ELR (cell line): ENCODE data around the gene KCNV2.
"Not testable (repeated sequence)": the region's sequence is repeated elsewhere in the genome, so short reads cannot be mapped to it uniquely, and the experiment has no call there.

ENCODE experiments used
- DNase-seq: peaks from one replicate; pipeline ENCODE4 v3.0.0-alpha.2; 2015; ENCODE audit warnings: low read depth

KCNV2 gene

DNA sequence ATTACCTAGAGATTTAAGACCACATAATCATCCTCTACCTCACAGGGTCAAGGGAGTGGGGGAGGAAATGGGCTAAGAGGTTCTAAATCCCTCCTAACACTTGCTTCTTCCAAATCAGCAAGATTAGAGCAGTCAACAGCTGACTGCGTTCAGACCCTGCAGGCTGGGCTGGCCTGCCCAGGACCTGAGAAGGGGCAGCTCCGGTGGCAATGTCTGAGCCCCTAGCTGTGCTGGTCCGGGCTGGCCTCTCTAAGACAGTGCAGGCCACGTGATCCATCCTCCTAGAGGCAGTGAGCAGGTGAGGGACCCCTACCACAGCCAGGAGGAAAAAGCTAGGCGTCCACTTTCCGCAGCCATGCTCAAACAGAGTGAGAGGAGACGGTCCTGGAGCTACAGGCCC, at the start of gene KCNV2:
Gene KCNV2 (plus strand): TSS at position 126 of the 400 bp plus-strand sequence. CDS start 230 bp downstream, at position 356.
- no peak for DNase-seq

DNA sequence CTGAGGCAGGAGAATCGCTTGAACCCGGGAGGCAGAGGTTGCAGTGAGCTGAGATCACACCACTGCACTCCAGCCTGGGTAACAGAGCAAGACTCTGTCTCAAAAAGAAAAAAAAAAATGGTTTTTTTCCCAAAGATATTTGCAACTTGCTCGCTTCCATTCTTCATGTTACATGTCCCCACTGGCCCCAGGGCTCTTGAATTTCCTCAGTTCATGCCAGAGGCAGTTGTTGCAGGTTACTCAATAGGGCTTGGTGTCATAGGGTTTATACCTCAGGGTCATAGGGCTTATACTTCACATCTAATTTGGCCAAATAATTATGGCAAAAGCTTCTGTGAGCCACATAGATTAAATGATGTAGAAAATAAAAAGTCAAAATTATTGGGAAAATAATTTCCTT, 44.1 kb upstream of the KCNV2 start:
- DNase-seq: no peak

GRCh38 chr9:2674141-2674824, 43.0 kb upstream of the KCNV2 start:
- DNase-seq: no peak

- no peak for DNase-seq
Observed at GRCh38 chr9:2675834-2676233, 41.5 kb upstream of the KCNV2 start.

- no peak for DNase-seq
Observed at GRCh38 chr9:2676466-2676865, 40.8 kb upstream of the KCNV2 start.

DNA sequence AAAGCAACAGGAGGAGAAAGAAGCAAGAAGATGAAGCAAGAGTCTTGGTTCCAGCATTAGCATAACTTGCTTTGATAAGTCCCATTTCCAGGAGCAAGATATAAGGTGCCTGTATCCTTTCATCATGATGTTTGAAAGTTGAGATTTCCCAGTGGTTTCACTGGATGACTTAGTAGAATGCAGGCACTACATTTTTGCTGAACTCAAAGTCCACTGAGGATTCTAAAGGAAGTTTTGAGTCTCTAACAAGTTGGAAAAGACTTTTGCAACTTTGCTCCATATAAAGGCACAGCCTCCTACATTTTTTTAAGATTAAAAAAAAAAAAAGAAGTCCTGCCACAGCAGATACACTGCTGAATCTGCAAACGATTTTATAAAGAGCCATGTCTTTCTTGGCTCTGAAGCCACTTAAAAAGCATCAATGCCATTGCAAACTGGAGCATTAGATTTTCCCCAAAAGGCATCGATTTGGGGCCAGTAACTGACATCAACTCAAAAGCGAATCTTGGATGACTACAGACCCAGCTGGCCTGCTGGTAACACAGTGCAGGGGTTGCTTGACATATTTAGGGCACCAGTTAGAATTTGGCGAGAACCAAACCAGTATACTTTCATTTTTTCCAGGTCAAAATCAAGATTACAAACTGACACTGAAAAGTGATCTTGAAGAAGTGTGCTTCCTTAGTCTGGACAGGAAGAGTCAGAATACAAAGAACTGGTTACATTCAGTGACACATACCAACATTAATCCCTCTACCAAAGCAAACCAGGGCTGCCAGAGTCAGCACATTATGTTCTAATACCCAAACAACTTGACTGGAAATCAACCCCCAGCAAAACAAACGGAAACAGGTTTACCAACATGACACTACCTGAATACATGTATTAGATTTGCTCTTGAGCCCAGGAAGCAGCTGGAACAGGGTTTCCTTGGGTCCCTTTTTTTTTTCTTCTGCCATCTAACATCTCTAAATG, 39.1 kb upstream of the KCNV2 start:
- DNase-seq: no peak

- DNase-seq: no peak
Observed at GRCh38 chr9:2679011-2679410, 38.3 kb upstream of the KCNV2 start.

- DNase-seq: no peak
Observed at GRCh38 chr9:2681981-2682380, 35.3 kb upstream of the KCNV2 start.

DNA sequence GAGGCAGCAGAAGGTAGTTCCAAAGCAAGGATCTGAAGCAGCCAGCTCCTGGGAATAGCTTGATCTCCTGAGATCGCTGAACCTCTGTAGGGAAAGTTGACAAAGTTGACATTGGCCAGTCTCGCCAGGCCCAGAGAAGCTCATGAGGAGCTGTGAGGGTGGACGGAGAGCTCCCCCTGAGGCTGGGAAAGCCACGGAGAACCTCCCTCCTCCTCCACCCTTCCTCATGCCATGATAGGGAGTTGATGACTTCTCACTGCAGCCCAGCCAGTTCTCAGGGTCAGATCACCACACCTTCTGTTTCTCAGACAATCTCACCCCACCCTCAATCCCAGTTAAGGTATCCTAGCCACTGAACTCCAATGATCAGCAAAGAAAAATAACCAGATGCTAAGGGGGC, 30.4 kb upstream of the KCNV2 start:
- no peak for DNase-seq

DNA sequence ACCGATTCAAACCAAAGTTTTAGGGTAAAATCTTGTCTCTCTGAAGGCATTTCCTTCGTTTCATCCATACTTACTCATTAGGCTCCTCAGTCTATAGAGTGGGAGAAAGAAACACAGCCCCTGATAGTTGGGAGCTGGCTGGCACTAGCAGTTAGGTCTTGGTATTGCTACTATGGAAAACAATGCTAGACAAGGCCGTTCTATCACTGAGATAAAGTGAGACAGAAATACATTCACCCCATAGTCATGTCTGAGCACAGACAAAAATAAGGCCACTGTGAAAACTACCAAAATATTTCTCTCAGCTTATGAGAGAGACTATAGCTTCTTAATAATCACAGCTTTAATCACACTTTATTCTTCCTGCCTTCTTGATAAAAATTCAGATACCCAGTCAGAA, 28.7 kb upstream of the KCNV2 start:
- DNase-seq: no peak

- no peak for DNase-seq
Observed at GRCh38 chr9:2691212-2691611, 26.1 kb upstream of the KCNV2 start.

GRCh38 chr9:2691626-2692025, 25.7 kb upstream of the KCNV2 start:
- DNase-seq: no peak

GRCh38 chr9:2693056-2693455, 24.3 kb upstream of the KCNV2 start:
- DNase-seq: no peak

DNA sequence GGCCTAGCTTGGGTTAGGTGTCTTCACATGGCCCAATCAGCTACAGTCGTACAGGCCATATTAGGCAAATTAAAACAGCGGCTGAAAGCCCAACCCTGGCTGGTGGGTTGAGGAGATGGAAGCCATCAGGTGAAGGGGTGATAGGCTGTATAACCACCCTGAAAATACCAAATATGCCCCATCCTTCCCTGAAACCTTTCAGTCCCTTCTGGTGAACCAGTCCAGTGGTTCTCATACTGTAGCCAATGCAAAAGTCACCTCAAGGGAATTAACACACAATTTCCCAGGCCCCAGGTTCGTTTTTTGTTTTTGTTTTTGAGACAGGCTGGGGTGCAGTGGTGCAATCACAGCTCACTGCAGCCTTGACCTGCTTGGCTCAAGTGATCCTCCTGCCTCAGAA, 19.8 kb upstream of the KCNV2 start:
- DNase-seq: no peak

- no peak for DNase-seq
Observed at GRCh38 chr9:2700398-2700797, 16.9 kb upstream of the KCNV2 start.

- DNase-seq: no peak
Observed at GRCh38 chr9:2700909-2701550, 16.3 kb upstream of the KCNV2 start.

DNA sequence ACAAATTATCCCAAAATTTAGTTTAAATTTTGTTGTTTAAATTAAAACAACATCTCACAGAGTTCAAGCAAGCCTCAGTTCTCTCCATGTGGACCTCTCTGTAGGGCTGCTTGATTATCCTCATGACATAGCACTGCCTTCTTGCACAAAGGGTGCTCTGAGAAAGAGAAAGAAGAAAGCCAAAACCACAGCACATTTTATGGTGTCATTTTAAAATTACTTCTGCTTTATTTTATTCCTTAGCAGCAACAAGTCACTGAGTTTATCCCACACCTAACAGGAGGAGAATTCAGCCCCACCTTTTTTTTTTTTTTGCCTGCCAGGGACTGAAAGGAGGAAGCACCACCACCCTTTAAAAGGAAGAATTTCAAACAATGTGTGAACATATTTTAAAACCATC, 12.8 kb upstream of the KCNV2 start:
- DNase-seq: no peak

GRCh38 chr9:2707256-2707655, 10.1 kb upstream of the KCNV2 start:
- not testable (repeated sequence) for DNase-seq

GRCh38 chr9:2709645-2710101, 7.6 kb upstream of the KCNV2 start:
- no peak for DNase-seq

GRCh38 chr9:2711716-2712115, 5.6 kb upstream of the KCNV2 start:
- DNase-seq: no peak

GRCh38 chr9:2718001-2718697, 839 bp downstream of the KCNV2 start:
- no peak for DNase-seq

DNA sequence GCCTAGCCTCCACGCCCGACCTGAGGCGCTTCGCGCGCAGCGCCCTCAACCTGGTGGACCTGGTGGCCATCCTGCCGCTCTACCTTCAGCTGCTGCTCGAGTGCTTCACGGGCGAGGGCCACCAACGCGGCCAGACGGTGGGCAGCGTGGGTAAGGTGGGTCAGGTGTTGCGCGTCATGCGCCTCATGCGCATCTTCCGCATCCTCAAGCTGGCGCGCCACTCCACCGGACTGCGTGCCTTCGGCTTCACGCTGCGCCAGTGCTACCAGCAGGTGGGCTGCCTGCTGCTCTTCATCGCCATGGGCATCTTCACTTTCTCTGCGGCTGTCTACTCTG, 1.4 kb downstream of the KCNV2 start:
- DNase-seq: no peak
